Naive thymus-derived CD4-positive, alpha-beta T cell (primary cell): ENCODE results near the gene ZBTB47. TPM values are rescaled to one million over a fixed set of nuclear protein-coding genes. Genes with fewer than 3 reads are reported as not detected.

Experiments
- ATAC-seq: fragments of 150-1000 bp; cut with Tn5 transposase; 2 replicates; pipeline ENCODE4 v1.10.0; 2021; ENCODE audit warnings: mild to moderate bottlenecking, moderate library complexity
- CTCF ChIA-PET: fragments of 350-600 bp; sonication (Branson Sonifier 250); formaldehyde crosslinking; loops from one replicate; lab custom pipeline; 2021; ENCODE audit warnings: antibody characterized with exemption; lab: Charles Lee
- POLR2A ChIA-PET: fragments of 350-600 bp; sonication (Branson Sonifier 250); formaldehyde crosslinking; loops from one replicate; lab custom pipeline; 2021; ENCODE audit warnings: antibody characterized with exemption, inconsistent platforms; lab: Charles Lee
- DNase-seq, 9 donors: peaks; one replicate each; pipeline versions ENCODE4 v3.0.0 to v3.0.0-alpha.2; 2020 to 2022; ENCODE audit warnings: mixed read lengths in 1 of 9
- H3K27ac ChIP-seq: one replicate; pipeline ENCODE4 v1.7.0; 2013; ENCODE audit warnings: mild to moderate bottlenecking, low read depth, low read length, moderate library complexity
- H3K27me3 ChIP-seq, 2 donors: one replicate each; pipeline ENCODE4 v1.7.0; 2013; ENCODE audit warnings: low read length in 2 of 2, mild to moderate bottlenecking in 2 of 2, moderate library complexity in 2 of 2; ENCODE audit not compliant: control insufficient read depth in 2 of 2, insufficient read depth in 2 of 2
- H3K36me3 ChIP-seq, 3 experiments: 1 replicate in 2 of 3; 2 replicates in 1 of 3; pipeline ENCODE4 v1.7.0; 2013; ENCODE audit warnings: low read length in 3 of 3, mild to moderate bottlenecking in 3 of 3, moderate library complexity in 1 of 3; ENCODE audit not compliant: insufficient read depth in 3 of 3, control insufficient read depth in 2 of 3
- H3K4me1 ChIP-seq, 2 donors: one replicate each; pipeline ENCODE4 v1.7.0; 2013; ENCODE audit warnings: low read length in 2 of 2, mild to moderate bottlenecking in 2 of 2, moderate library complexity in 1 of 2; ENCODE audit not compliant: control insufficient read depth in 2 of 2, insufficient read depth in 2 of 2
- H3K4me3 ChIP-seq: 2 replicates; pipeline ENCODE4 v1.7.0; 2013; ENCODE audit warnings: mild to moderate bottlenecking, low read length
- H3K9me3 ChIP-seq, 3 experiments: 1 replicate in 2 of 3; 2 replicates in 1 of 3; pipeline ENCODE4 v1.7.0; 2013; ENCODE audit warnings: low read length in 3 of 3; ENCODE audit not compliant: control insufficient read depth in 2 of 3
- H3K27ac Mint-ChIP-seq, 9 donors: one replicate each; pipeline ENCODE4 v1.8.0; 2020 to 2022; ENCODE audit warnings: mixed read lengths in 9 of 9, mild to moderate bottlenecking in 8 of 9, moderate library complexity in 5 of 9, inconsistent platforms in 2 of 9
- H3K27me3 Mint-ChIP-seq, 5 donors: one replicate each; pipeline ENCODE4 v1.8.0; 2021 to 2022; ENCODE audit warnings: mixed read lengths in 5 of 5, mild to moderate bottlenecking in 1 of 5
- H3K36me3 Mint-ChIP-seq, 5 donors: one replicate each; pipeline ENCODE4 v1.8.0; 2020 to 2022; ENCODE audit warnings: mixed read lengths in 5 of 5, mild to moderate bottlenecking in 3 of 5, inconsistent platforms in 1 of 5
- H3K4me1 Mint-ChIP-seq, 7 donors: one replicate each; pipeline ENCODE4 v1.8.0; 2020 to 2022; ENCODE audit warnings: mixed read lengths in 7 of 7, mild to moderate bottlenecking in 3 of 7, inconsistent platforms in 1 of 7
- H3K4me3 Mint-ChIP-seq, 10 donors: one replicate each; pipeline ENCODE4 v1.8.0; 2020 to 2022; ENCODE audit warnings: mild to moderate bottlenecking in 10 of 10, mixed read lengths in 10 of 10, moderate library complexity in 6 of 10, inconsistent platforms in 2 of 10
- H3K9me3 Mint-ChIP-seq, 11 donors: one replicate each; pipeline ENCODE4 v1.8.0; 2020 to 2022; ENCODE audit warnings: mixed read lengths in 11 of 11, mild to moderate bottlenecking in 4 of 11, inconsistent platforms in 1 of 11, moderate library complexity in 1 of 11
- intact Hi-C, 2 donors: fragments of 100-400 bp; cut with micrococcal nuclease; formaldehyde crosslinking; loops; one replicate each; pipeline ENCODE4 v1.15.1; 2023
- polyA plus RNA-seq, 2 donors: library from polyadenylated mRNA; unstranded; fragments of 300-500 nt; fragmentation: Illumina TruSeq; gene quantifications; one replicate each; pipeline ENCODE4 v1.2.3, GENCODE V29; 2021
- total RNA-seq, 6 experiments: library from RNA in 5 of 6; stranded (reverse) in 5 of 6; gene quantifications; 1 replicate in 5 of 6; 2 replicates in 1 of 6; pipeline ENCODE4 v1.2.3 and lab custom pipeline; 2021 to 2026

The ZBTB47 gene
- total and polyA plus RNA-seq, 7 experiments from 2014 or later: 0.38 to 3.8 (median 1.6) TPM; not detected in 2

DNA sequence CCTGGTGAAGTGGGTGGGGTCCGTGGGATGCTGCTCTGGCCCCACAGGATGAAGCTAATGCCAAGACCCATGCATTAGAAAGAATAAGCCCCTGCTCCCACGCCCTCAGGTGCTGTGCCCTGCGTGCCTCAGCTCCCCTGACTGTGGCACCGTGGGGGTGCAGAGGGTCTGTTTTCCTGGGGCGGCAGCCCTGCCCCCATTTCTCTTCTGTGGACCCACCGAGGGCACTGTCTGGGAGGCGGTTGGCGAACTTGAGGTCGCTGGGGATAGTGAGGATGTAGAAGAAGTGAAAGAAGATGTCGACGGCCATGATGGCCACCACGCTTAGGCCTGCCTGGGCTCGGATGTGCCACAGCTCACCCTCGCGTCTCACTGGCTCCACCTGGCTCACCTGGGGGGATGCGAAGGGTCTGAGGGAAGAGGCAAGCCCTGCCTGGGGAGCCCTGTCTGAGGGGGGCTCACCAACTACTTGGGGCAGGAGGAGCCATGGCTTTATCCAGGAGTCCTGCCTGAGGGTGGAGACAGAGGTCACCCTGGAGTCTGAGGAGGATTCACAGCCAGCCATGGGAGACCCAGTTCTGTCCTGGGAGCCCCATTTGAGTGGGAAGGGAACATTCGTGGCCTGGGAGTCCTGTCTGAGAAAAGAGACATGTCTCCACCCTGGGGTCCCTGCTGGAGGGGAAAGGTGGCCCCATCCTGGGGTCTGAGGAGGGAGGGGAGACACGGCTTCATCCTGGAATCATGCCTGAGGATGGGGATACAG lies 44.0 kb downstream of the ZBTB47 start:
- Mint-ChIP-seq H3K9me3 (no peaks in the 10 kb centered on the region), H3K4me3 (no peak overlapping the region), H3K4me1 (peaks cover 0 to 15% (median 5%) of the 10 kb centered on the region in 7 donors), H3K27ac (no peak overlapping the region), H3K27me3 (peaks cover 0 to 7% (median 0%) of the 10 kb centered on the region in 5 donors), H3K36me3 (no peaks in the 10 kb centered on the region)
- no peak overlapping the region for H3K4me3 ChIP-seq
- H3K27ac ChIP-seq: no peak overlapping the region
- ATAC-seq (no peak), DNase-seq (no peak)
- H3K4me1 ChIP-seq: peaks cover 0 to 6% of the 10 kb centered on the region in 2 donors
- CTCF ChIA-PET: no interaction called here
- H3K27me3 ChIP-seq: no peaks in the 10 kb centered on the region
- H3K36me3 ChIP-seq: no peaks in the 10 kb centered on the region
- H3K9me3 ChIP-seq: no peaks in the 10 kb centered on the region
- POLR2A ChIA-PET: no interaction called here
- intact Hi-C loops: no loop called here

DNA sequence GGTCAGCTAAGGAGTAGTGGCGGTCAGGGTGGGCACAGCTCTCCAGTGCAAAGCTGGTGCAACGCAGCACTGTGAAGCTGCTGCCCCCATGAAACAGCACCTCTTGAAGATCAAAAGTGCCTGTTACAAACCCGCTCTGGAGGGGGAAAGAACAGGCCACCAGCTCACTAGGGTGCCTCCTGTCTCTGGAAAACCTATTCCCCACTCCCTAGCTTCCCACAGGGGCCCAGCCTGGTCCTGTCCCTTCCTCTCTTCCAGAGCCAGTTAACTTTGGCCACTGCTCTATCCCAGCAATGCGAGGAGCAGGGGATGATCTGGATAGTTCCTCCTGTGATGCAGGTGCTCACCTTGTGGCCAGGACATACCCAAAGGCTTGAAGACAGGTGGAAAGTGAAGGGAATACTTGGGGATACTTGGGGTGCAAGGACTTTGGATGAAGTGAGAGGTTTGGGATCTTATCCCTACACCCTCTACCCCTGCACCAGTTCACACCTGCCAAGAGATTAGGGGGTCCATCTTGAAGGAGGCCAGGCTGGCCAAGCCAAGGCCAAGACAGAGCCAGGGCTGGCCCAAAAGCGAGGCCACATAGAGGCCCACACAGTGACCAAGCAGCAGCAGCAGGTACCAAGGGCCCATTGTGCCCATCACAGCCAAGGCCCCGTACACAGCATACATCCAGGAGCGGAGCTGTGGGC lies 44.9 kb downstream of the ZBTB47 start:
- no peak overlapping the region for H3K27ac Mint-ChIP-seq
- intact Hi-C loops: no loop called here
- Histone ChIP-seq H3K36me3 (no peaks in the 10 kb centered on the region), H3K27ac (no peak overlapping the region), H3K27me3 (no peaks in the 10 kb centered on the region), H3K9me3 (no peaks in the 10 kb centered on the region), H3K4me3 (no peak overlapping the region), H3K4me1 (peaks cover 0 to 6% of the 10 kb centered on the region in 2 donors)
- peaks cover 0 to 15% (median 5%) of the 10 kb centered on the region in 7 donors for H3K4me1 Mint-ChIP-seq
- ATAC-seq: no peak
- H3K9me3 Mint-ChIP-seq: no peaks in the 10 kb centered on the region
- POLR2A ChIA-PET: no interaction called here
- peaks cover 0 to 7% (median 4%) of the 10 kb centered on the region in 5 donors for H3K27me3 Mint-ChIP-seq
- no peak for DNase-seq
- H3K4me3 Mint-ChIP-seq: no peak overlapping the region
- no peaks in the 10 kb centered on the region for H3K36me3 Mint-ChIP-seq
- CTCF ChIA-PET: no interaction called here

DNA sequence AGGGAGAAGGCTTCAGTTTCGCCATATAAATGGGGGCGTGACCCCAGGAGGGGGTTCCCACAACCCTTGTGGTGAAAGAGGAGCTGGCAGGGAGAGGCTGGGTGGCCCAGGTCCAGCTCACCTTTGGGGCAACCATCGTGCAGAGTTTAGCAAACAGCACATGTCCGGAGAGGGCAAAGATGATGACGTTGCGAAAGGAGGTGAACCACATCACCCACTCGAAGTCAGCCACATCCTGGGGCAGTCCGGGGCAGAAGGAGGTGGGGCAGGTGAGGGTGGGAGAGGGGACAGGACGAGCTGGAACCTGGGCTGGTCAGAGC lies 45.4 kb downstream of the ZBTB47 start:
- no peak for ATAC-seq
- Histone ChIP-seq H3K4me3 (no peak overlapping the region), H3K36me3 (no peaks in the 10 kb centered on the region), H3K9me3 (no peaks in the 10 kb centered on the region), H3K27me3 (no peaks in the 10 kb centered on the region), H3K27ac (no peak overlapping the region), H3K4me1 (peaks cover 0 to 6% of the 10 kb centered on the region in 2 donors)
- peak in 1 of 9 donors; percentile 16 for DNase-seq
- ChIA-PET POLR2A (no interaction called here), CTCF (no interaction called here)
- no peaks in the 10 kb centered on the region for H3K36me3 Mint-ChIP-seq
- H3K27me3 Mint-ChIP-seq: peaks cover 0 to 7% (median 4%) of the 10 kb centered on the region in 5 donors
- H3K4me3 Mint-ChIP-seq: peak overlapping the region in 1 of 10 donors; percentile 11
- intact Hi-C loops: no loop called here
- no peak overlapping the region for H3K27ac Mint-ChIP-seq
- peaks cover 0 to 15% (median 5%) of the 10 kb centered on the region in 7 donors for H3K4me1 Mint-ChIP-seq
- H3K9me3 Mint-ChIP-seq: no peaks in the 10 kb centered on the region

DNA sequence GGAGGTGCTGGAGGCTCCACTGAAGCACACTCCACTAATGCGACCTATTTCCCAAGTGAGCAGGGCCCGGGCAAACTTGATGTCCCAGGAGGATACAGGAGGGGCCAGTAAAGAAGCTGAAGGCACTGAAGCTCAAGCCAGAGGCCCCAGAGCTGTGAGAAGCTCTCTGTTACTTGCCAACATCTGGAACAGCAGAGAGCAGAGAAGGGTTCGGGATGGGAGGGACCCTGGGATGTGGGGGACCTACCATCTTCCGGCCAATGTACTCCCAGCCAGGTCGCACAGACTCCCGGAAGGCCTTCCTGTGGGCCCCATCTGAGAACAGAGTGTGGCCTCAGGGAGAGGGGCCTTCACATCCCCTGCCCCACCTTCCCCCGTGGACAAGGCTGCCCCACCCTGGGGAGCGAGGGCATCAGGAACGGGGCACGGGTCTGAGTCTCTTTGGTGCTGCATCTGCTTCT lies 46.0 kb downstream of the ZBTB47 start:
- POLR2A ChIA-PET: no interaction called here
- H3K4me1 Mint-ChIP-seq: peaks cover 0 to 15% (median 5%) of the 10 kb centered on the region in 7 donors
- DNase-seq (no peak), ATAC-seq (no peak)
- H3K9me3 Mint-ChIP-seq: no peaks in the 10 kb centered on the region
- no peak overlapping the region for H3K4me3 Mint-ChIP-seq
- H3K36me3 ChIP-seq: no peaks in the 10 kb centered on the region
- no peak overlapping the region for H3K27ac Mint-ChIP-seq
- H3K4me1 ChIP-seq: peaks cover 0 to 6% of the 10 kb centered on the region in 2 donors
- CTCF ChIA-PET: no interaction called here
- H3K27me3 Mint-ChIP-seq: peaks cover 0 to 7% (median 4%) of the 10 kb centered on the region in 5 donors
- no peak overlapping the region for H3K27ac ChIP-seq
- intact Hi-C loops: no loop called here
- no peak overlapping the region for H3K4me3 ChIP-seq
- no peaks in the 10 kb centered on the region for H3K36me3 Mint-ChIP-seq
- no peaks in the 10 kb centered on the region for H3K27me3 ChIP-seq
- no peaks in the 10 kb centered on the region for H3K9me3 ChIP-seq

- intact Hi-C loops: loop anchor here in 1 of 2 donors (1.0 kb wide), 1 partner anchor 118 kb away; no protein-coding TSS in a partner anchor
- peaks cover 0 to 15% (median 5%) of the 10 kb centered on the region in 7 donors for H3K4me1 Mint-ChIP-seq
- H3K4me3 ChIP-seq: no peak overlapping the region
- POLR2A ChIA-PET: no interaction called here
- H3K36me3 Mint-ChIP-seq: no peaks in the 10 kb centered on the region
- H3K27ac Mint-ChIP-seq: peak overlapping the region in 1 of 9 donors; percentile 49
- H3K9me3 Mint-ChIP-seq: no peaks in the 10 kb centered on the region
- H3K27me3 Mint-ChIP-seq: peaks cover 0 to 7% (median 4%) of the 10 kb centered on the region in 5 donors
- DNase-seq (no peak), ATAC-seq (no peak)
- no peaks in the 10 kb centered on the region for H3K27me3 ChIP-seq
- H3K36me3 ChIP-seq: no peaks in the 10 kb centered on the region
- H3K4me1 ChIP-seq: peaks cover 0 to 6% of the 10 kb centered on the region in 2 donors
- no peaks in the 10 kb centered on the region for H3K9me3 ChIP-seq
- CTCF ChIA-PET: no interaction called here
- no peak overlapping the region for H3K4me3 Mint-ChIP-seq
- no peak overlapping the region for H3K27ac ChIP-seq
These were observed 47.1 kb downstream of the ZBTB47 start for GRCh38 chr3:42700366-42701288.

DNA sequence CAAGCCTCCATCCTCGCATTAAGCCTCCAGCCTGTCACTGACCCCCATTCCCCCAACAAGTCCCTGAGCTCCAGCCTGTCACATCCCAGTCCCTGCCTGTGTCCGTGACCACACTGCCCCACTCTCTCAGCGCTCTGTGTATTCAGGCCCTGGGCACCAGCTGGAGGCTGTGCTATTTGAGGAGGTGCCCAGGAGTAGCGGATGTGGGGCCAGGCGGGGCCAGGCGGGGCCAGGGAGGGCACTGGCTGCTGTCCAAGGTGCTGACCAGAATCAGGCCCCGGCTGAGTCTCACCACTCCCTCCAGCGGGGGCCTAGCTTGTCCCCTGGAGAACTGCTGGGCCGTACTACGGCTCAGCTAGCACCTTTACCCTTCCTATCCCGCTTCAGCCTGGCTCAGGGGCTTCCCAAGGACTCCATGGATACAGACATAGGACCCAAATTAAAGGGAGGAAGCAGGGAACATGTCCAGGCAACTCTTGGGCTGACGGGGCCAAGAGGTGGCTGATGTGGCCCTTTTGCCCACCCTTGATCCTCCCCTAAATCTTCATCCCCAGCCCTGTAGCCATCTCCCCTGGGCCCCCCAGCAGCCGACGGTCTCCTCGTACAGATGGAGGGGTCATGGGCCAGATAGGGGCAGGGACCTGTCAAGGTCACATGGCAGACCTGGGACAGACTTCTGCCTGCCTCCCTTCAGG lies 48.0 kb downstream of the ZBTB47 start:
- Histone ChIP-seq H3K4me3 (no peak overlapping the region), H3K27me3 (no peaks in the 10 kb centered on the region), H3K36me3 (no peaks in the 10 kb centered on the region), H3K27ac (no peak overlapping the region), H3K9me3 (no peaks in the 10 kb centered on the region), H3K4me1 (peaks cover 0 to 6% of the 10 kb centered on the region in 2 donors)
- Mint-ChIP-seq H3K9me3 (no peaks in the 10 kb centered on the region), H3K27ac (no peak overlapping the region), H3K27me3 (peaks cover 0 to 7% (median 4%) of the 10 kb centered on the region in 5 donors), H3K4me3 (no peak overlapping the region), H3K4me1 (peaks cover 0 to 15% (median 5%) of the 10 kb centered on the region in 7 donors), H3K36me3 (no peaks in the 10 kb centered on the region)
- ATAC-seq (peak; percentile 72), DNase-seq (peak; percentile 31 to 74 (median 52))
- CTCF ChIA-PET: no interaction called here
- POLR2A ChIA-PET: no interaction called here
- intact Hi-C loops: loop anchor here in 1 of 2 donors (1.0 kb wide), 1 partner anchor 119 kb away; no protein-coding TSS in a partner anchor
